HS-27A (cell line): ENCODE results near the gene NTN5.
A peak's percentile ranks its signal among the peaks of the same experiment; 100 is the strongest.
"Not testable (repeated sequence)": the region's sequence is repeated elsewhere in the genome, so short reads cannot be mapped to it uniquely, and the experiment has no call there.

Experiments used
- DNase-seq: peaks from one replicate; pipeline ENCODE4 v3.0.0-alpha.2; 2012; ENCODE audit warnings: low read depth, missing footprints

The NTN5 gene

GRCh38 chr19:48696353-48697010 lies 23.7 kb upstream of the NTN5 start:
- no peak for DNase-seq

- DNase-seq, result no peak
These were observed 23.0 kb upstream of the NTN5 start, which contains the start of gene FUT2 for GRCh38 chr19:48695743-48696352. Gene FUT2 (plus strand): TSS chr19:48695971. CDS start chr19:48702957, 6,986 bp downstream.

GRCh38 chr19:48693629-48694028 lies 20.8 kb upstream of the NTN5 start:
- DNase-seq, result not testable (repeated sequence)

- DNase-seq, result no peak
These were observed 16.6 kb upstream of the NTN5 start for GRCh38 chr19:48689449-48689848.

GRCh38 chr19:48687776-48688175 lies 15.0 kb upstream of the NTN5 start:
- no peak for DNase-seq

GRCh38 chr19:48686637-48687036 lies 13.8 kb upstream of the NTN5 start:
- not testable (repeated sequence) for DNase-seq

- DNase-seq, result no peak
These were observed 13.3 kb upstream of the NTN5 start for GRCh38 chr19:48686088-48686487.

- DNase-seq, result no peak
These were observed 12.8 kb upstream of the NTN5 start for GRCh38 chr19:48685583-48685982.

- no peak for DNase-seq
These were observed 10.5 kb upstream of the NTN5 start for GRCh38 chr19:48683349-48683748.

- peak; percentile 77 for DNase-seq
These were observed 8.3 kb upstream of the NTN5 start for GRCh38 chr19:48681127-48681470.

- no peak for DNase-seq
These were observed 7.8 kb upstream of the NTN5 start for GRCh38 chr19:48680436-48681126.

- DNase-seq, result not testable (repeated sequence)
These were observed 7.2 kb upstream of the NTN5 start for GRCh38 chr19:48680006-48680405.

GRCh38 chr19:48678201-48678600 lies 5.4 kb upstream of the NTN5 start:
- DNase-seq, result no peak

- no peak for DNase-seq
These were observed 4.1 kb upstream of the NTN5 start for GRCh38 chr19:48676887-48677286.

- DNase-seq, result no peak
These were observed 3.7 kb upstream of the NTN5 start for GRCh38 chr19:48676487-48676886.

- peak; percentile 50 for DNase-seq
These were observed 2.4 kb upstream of the NTN5 start for GRCh38 chr19:48674921-48675824.

GRCh38 chr19:48674216-48674809 lies 1.5 kb upstream of the NTN5 start:
- DNase-seq, result no peak

- no peak for DNase-seq
These were observed 751 bp upstream of the NTN5 start for GRCh38 chr19:48673436-48674100.

GRCh38 chr19:48671446-48671995 lies 1.3 kb downstream of the NTN5 start:
- DNase-seq, result no peak

GRCh38 chr19:48670699-48671445 lies 1.9 kb downstream of the NTN5 start:
- no peak for DNase-seq
